IPS-NIHi7 (cell line): ENCODE results near the gene PIK3R2.

ENCODE experiments used
- DNase-seq: peaks from one replicate; pipeline ENCODE4 v3.0.0; 2012; ENCODE audit warnings: mixed read lengths; ENCODE audit errors: extremely low spot score

The PIK3R2 gene

DNA sequence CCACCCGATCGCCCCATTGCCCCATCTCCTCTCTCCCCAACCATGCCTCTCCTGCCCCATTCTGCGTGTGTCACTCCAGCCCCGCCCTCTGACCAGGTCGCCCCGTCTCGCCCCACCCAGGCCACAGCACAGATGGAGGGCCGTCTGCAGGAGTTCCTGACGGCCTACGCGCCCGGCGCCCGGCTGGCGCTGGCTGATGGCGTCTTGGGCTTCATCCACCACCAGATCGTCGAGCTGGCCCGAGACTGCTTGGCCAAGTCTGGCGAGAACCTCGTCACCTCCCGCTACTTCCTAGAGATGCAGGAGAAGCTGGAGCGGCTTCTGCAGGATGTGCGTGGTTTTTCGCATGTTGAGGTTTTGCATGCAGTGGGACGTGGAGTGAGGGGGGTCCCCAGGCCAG, 29.1 kb upstream of the PIK3R2 start:
- DNase-seq: no peak

DNA sequence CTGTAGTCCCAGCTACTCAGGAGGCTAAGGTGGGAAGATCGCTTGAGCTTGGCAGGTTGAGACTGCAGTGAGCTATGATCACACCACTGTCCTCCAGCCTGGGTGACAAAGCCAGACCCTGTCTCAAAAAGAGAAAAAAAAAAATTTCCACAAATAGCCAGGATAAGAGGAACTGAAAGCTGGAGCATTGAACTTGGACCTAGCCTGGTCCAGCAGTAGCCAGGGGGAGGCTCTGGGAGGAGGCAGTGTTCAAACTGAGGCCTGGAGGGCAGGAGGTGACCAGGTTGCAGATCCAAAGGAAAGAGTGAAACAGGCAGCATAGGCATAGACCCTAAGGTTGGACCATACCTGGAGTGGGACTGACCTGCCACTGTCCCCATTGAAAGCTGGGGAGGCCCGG, 26.9 kb upstream of the PIK3R2 start:
- no peak for DNase-seq

DNA sequence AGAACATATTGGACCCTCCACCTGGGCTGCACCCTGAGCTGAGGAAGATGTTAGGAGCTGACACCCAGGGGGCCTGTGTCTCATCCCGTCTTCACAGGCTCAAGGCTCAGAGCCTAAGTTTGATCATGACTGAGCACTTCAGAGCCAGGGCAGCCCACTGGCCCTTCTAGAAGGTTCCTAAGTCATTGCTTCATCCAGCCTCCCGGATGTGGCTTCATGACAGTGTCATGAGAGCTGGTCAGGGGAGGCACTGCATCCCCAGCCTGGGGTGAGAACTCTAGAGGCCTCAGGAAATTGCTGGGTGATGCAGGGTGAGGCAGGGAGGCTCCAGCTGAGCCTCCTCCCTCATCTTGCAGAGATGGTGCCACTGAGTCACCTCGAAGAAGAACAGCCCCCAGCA, 24.9 kb upstream of the PIK3R2 start:
- no peak for DNase-seq

DNA sequence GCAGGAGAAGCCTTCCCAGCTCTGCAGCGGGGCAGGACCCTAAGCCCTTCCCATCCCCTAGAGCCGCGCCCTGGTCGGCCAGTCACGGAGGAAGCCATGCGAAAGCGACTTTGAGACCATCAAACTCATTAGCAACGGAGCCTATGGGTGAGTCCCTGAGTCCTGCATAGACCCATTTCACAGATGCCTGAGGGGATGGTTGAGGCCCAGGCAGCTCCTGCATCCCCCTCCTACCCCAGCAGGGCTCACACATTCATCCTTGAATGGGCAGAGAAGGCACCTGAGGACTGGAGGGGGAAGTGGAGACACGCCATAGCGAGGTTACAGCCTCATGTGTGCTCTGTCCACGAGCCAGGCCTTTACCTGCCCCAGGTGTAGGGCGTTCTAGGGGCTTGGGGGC, 24.2 kb upstream of the PIK3R2 start:
- no peak for DNase-seq

DNA sequence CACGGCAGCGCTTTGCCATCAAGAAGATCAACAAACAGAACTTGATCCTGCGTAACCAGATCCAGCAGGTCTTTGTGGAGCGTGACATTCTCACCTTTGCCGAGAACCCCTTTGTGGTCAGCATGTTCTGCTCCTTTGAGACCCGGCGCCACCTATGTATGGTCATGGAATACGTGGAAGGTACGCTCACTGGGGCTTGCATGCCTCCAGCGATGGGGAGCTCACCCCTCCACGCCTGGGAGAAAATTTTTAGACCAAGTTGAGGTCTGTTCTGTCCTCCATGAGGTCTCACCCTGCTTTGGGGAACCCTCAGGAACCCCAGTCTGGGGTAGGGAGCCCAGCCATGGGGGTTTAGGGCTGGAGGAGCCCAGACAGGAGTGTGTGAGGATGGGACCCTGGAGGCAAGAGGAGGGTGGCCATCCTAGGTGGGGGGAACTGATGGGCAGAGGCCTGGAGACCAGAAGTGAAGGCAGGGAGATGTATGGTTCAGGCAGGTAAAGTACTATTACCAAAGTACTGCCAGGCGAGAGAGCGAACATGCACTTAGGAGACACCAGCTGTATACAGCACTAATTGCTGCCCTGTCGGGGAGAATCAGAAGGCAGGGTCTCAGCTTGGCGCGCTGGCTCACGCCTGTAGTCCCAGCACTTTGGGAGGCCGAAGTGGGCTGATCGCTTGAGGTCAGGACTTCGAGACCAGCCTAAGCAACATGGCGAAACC, 22.3 kb upstream of the PIK3R2 start:
- DNase-seq: no peak

GRCh38 chr19:18131841-18132596, 20.9 kb upstream of the PIK3R2 start:
- peak; percentile 78 for DNase-seq

GRCh38 chr19:18135712-18136584, 17.0 kb upstream of the PIK3R2 start:
- no peak for DNase-seq

DNA sequence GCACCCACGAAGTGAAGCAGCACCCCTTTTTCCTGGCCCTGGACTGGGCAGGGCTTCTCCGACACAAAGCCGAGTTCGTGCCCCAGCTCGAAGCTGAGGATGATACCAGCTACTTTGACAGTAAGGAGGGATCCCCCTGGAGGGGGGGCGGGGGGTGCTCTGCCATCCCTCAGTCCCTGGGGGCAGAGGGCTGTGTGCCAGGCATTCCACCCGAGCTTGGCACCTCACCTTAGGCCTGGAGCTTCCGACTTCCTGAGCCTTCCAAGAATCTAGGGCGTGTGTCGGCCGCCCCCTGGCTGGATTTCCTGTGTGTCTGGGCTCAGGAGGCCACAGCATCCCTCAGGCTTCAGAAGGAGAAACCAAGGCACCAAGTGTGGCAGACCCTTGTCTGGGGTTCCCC, 15.7 kb upstream of the PIK3R2 start:
- DNase-seq: no peak

- DNase-seq: no peak
These were observed 15.2 kb upstream of the PIK3R2 start for GRCh38 chr19:18137657-18138339.

DNA sequence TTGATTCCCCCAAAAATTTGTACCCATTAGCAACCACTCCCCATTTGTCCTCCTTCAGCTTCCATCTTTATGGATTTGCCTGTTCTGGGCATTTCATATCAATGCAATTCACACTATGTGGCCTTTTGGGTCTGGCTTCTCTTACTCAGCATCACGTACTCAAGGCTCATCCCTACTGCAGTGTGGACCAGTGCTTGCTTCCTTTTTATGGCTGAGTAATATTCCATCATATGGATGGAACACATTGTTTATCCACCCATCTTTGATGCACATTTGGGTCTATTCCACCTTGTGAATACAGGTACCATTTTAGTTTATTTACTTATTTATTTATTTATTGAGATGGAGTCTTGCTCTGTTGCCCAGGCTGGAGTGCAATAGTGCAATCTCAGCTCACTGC, 12.5 kb upstream of the PIK3R2 start:
- no peak for DNase-seq

- DNase-seq: no peak
These were observed 11.9 kb upstream of the PIK3R2 start for GRCh38 chr19:18141031-18141430.

DNA sequence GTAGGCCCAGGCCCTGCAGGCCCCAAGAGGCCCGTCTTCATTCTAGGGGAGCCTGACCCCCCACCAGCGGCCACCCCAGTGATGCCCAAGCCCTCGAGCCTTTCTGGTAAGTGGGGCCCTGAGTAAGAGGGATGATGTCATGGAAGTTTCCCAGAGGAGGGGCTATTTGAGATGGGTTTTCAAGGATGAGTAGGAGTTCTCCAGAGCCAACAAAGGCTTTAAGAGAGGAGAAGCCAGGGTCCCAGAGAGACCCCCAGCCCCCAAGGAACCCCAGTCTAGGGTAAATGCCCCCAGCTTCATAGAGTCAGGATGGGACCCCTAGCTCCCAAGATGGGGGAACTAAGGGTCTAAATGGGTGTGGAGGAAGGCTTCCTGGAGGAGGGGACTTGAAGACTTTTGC, 9.1 kb upstream of the PIK3R2 start:
- DNase-seq: no peak

- DNase-seq: no peak
These were observed 8.6 kb upstream of the PIK3R2 start for GRCh38 chr19:18144361-18144760.

DNA sequence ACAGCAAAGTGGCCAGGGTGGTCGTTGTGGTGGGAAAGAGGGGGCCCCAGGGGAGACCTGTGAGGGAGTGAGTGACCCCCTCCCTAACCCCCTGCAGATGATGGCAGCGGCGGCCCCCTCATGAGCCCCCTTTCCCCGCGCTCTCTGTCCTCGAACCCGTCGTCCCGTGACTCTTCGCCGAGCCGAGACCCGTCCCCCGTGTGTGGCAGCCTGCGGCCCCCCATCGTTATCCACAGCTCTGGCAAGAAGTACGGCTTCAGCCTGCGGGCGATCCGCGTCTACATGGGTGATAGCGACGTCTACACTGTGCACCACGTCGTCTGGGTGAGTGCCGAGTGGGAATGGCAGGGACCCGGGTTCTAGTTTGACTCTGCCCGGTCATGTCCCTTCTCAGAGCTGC, 8.1 kb upstream of the PIK3R2 start:
- DNase-seq: no peak

GRCh38 chr19:18145391-18145999, 7.5 kb upstream of the PIK3R2 start:
- no peak for DNase-seq

- no peak for DNase-seq
These were observed 5.6 kb upstream of the PIK3R2 start for GRCh38 chr19:18147396-18147795.

GRCh38 chr19:18149596-18149975, 3.4 kb upstream of the PIK3R2 start:
- no peak for DNase-seq

DNA sequence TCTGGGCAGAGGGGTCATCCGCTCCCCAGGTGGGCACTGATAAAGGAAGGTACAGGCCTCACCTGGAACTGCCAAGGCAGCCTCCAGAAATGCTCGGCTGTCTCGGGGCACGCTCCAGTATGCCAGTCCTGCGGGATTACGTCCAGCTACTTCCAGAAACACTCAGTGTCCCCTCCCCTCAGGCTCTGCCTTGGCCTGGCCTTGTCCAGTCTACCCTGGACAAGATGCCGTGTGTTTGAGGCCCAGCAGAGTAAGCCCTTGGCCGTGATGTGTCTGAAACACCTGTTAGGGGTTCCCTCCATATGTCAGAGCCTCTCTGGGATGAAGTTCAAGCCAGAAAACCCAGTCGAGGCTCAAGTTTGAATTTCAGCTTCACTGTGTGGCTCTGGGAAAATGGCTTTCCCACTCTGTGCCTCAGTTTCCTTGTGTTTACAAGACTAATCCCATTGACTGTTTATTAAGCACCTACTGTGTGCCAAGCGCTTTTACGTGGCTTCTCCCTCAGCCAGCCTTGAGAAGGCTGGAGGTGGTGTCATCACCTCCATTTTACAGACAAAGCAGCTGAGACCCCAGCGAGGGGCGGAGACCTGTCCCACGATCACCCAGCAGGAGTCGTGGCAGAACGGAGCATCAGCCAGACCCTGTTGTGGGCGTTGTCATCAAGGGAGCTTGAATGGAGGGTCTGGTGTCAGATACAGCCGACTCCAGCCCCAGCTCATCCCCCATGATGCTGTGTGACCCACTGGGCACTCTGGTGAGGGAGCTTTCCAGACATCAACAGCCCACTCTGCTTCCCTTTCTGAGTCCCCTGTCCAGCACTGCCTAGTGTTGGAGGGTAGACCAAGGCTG, 2.0 kb upstream of the PIK3R2 start:
- no peak for DNase-seq

GRCh38 chr19:18152442-18152816, 534 bp upstream of the PIK3R2 start:
- DNase-seq: peak; percentile 100

- DNase-seq: no peak
These were observed 682 bp downstream of the PIK3R2 start for GRCh38 chr19:18153556-18154134.
